Activated CD8-positive, alpha-beta memory T cell treated with anti-CD3 and anti-CD28 coated beads for 4 hours (primary cell): ENCODE results near the gene PTER.

ENCODE experiments used
- DNase-seq, 2 donors: peaks; one replicate each; pipeline ENCODE4 v3.0.0-alpha.2; 2020; ENCODE audit warnings: low read depth in 2 of 2

The PTER gene

GRCh38 chr10:16472828-16473227 lies 36.0 kb downstream of the PTER start:
- DNase-seq, result no peak

DNA sequence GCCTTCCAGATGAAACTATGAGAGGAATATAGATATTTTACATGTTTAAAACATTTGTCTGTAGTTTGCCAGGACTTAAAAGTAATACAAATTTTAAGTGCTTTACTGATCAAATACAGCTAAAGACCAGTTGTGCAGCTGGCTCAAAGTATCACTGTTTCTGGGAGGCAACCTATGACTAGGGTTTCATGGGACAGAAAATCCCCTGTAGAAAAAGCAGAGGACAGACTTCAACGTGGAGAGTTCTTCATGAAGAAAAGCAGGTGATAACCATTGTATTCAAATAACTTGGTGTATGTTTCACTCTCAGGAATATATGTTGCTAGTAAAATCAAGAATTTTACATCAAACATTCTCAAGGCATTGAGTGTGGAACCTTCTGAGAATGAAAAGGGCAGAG lies 40.9 kb downstream of the PTER start:
- no peak for DNase-seq

GRCh38 chr10:16478801-16479200 lies 42.0 kb downstream of the PTER start:
- DNase-seq, result no peak

- DNase-seq, result no peak
Observed at GRCh38 chr10:16481052-16481728, 44.4 kb downstream of the PTER start.

DNA sequence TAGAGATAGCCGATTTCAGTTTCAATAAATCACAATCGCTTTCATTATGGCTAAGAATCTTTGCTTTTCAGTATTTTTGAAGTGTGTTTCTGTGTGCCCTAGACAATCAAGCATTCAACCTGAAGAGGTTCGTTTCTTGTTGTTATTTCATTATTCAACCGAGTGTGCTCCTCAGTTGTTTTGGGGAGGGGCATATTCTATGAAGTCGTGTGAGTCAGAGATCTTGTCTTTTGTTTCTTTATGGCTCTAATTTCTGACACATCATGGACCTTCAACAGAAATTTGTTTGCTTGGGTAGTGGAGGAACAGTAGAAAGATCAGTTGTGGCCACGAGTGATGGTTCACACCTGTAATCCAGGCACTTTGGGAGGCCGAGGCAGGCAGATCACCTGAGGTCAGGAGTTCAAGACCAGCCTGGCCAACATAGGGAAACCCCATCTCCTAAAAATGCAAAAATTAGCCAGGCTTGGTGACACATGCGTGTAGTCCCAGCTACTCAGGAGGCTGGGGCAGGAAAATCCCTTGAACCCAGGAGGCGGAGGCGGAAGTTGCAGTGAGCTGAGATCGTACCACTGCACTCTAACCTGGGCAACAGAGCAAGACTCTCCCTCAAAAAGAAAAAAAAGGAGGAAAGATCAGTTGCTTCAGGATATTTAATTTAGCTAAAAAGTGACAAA lies 46.6 kb downstream of the PTER start:
- DNase-seq, result no peak

DNA sequence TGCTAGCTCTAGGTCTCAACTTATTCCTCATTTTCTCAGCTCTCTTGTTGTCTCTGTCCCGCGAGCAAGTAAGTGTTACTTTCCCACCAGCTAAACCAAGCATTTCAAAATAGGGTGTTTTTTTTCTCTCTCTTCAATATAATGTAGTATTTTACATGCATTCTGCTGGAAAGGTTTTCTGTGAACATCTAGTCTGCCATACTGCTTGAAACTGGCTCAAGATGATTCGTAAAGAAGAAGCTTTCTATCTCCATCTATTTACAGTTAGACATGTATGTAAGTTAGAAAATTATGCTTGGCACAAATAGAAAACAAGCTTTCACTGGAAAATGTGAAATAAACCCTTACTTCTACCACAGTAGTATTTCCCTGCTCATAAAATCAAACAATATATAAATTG lies 53.7 kb downstream of the PTER start:
- no peak for DNase-seq

GRCh38 chr10:16491933-16492332 lies 55.1 kb downstream of the PTER start:
- no peak for DNase-seq

GRCh38 chr10:16493884-16494536 lies 57.2 kb downstream of the PTER start:
- no peak for DNase-seq

GRCh38 chr10:16497911-16498310 lies 61.1 kb downstream of the PTER start:
- DNase-seq, result no peak

DNA sequence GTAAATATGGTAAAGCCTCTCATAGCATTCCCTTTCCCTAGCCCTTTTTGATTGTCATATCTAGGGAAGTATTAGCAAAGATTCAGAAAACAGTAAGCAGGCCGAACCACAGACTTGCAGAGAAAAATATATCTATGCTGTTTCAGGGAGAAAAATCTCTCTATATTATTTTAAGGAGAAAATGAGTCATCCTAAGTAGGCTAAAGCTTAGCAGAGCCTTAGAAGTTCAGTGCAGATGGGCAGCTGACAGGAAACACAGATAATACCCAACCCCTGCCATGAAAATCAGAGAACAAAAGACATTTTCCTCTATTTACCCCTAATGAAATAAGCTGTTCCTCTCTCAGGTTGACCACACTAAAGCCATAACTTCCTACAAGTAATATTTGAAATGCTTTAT lies 68.4 kb downstream of the PTER start:
- no peak for DNase-seq

DNA sequence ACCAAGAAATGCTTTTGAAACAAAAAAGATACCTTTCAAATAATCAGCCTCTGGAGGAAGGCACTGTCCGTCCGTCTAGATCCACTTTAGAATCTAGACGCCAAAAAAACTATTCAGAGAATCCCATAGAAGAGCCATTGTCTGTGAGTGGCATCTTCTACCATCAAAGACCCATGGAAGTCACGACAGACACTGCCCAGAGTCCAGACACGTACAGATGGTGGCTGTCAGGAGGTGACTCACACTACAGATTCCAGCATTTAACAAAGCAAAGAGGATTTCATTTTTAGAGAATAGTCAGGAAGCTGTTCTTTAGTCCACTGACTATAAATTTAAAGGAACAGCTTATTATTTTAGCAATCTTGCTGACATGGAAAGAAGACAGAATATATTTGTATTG lies 73.2 kb downstream of the PTER start:
- no peak for DNase-seq

GRCh38 chr10:16510843-16511242 lies 74.0 kb downstream of the PTER start:
- DNase-seq, result no peak

DNA sequence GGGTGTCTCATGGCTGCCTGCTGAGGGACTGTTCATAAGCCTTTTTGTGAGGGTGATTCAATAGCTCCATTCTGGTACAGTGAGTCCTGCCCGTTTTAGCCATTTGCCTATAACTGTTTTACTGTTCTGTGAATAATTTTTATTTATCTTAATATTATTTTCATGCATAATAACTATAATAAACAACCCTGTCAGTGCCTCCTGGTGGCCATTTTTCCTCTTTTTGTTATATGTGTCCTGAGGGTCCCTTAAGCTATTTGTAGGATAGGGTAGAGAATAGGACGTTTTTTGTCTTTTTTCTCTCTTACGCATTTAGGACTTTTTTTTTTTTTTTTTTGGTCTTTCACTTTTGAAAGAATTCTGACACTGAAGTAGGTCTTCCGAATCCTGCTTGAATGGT lies 82.0 kb downstream of the PTER start:
- DNase-seq, result no peak

- no peak for DNase-seq
Observed at GRCh38 chr10:16519250-16519907, 82.6 kb downstream of the PTER start.

GRCh38 chr10:16519908-16520861 lies 83.4 kb downstream of the PTER start:
- no peak for DNase-seq

DNA sequence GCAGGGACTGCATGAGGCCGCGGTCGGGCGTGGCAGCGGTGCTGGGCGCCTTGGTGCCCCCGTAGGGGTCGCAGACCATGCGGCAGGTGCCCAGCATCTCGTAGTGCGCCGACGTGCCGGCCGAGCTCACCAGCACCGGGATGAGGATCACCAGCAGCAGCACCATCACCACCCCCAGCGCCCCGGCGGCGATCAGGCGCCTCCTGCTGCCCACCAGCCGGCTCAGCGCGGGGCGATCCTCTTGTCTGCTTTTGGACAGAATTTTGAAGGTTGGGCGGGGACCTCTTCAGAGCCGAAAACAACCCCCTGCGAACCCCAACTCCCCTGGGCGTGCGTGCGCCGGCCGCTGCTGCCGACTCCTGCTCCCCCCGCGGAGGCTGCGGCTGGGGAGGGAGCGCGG lies 84.1 kb downstream of the PTER start:
- DNase-seq, result no peak

GRCh38 chr10:16521311-16522016 lies 84.7 kb downstream of the PTER start, which contains the start of gene C1QL3:
TSS of gene C1QL3 (minus strand) at chr10:16521879. CDS start at chr10:16521065, 814 bp downstream.
- DNase-seq, result no peak

DNA sequence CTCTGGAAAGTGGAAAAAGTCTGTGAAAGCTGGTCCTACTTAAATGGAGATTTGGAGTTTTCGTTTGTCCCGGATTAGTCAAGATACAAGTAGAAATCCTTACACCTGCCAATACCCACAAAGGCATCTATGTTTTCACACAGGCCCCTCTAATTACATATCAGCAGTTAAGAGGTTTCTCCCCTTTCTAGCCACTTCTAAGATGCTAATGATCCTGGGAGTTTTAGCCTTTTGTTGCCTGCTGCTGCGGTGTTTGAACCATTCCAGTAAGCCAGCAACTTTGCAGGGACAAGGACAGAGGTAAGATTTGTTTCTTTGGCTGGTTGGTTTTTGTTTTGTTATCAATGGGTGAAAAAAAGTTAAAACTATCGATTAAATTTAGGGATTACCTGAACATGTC lies 90.6 kb downstream of the PTER start:
- no peak for DNase-seq

GRCh38 chr10:16529853-16530252 lies 93.0 kb downstream of the PTER start:
- no peak for DNase-seq

- no peak for DNase-seq
Observed at GRCh38 chr10:16536155-16536554, 99.3 kb downstream of the PTER start.

- DNase-seq, result no peak
Observed at GRCh38 chr10:16544099-16544498, 107.3 kb downstream of the PTER start.
